GM21576 (cell line): ENCODE results near the gene ANKFY1.

Experiments
- ATAC-seq: cut with Tn5 transposase; IDR thresholded peaks from one replicate; pipeline ENCODE4 v1.9.1; 2021; ENCODE audit warnings: mild to moderate bottlenecking, moderate library complexity; ENCODE audit not compliant: unreplicated experiment

The ANKFY1 gene

GRCh38 chr17:4130715-4131114, 133.1 kb downstream of the ANKFY1 start:
- no peak for ATAC-seq

- ATAC-seq: no peak
These were observed 136.2 kb downstream of the ANKFY1 start for GRCh38 chr17:4127555-4127954.

DNA sequence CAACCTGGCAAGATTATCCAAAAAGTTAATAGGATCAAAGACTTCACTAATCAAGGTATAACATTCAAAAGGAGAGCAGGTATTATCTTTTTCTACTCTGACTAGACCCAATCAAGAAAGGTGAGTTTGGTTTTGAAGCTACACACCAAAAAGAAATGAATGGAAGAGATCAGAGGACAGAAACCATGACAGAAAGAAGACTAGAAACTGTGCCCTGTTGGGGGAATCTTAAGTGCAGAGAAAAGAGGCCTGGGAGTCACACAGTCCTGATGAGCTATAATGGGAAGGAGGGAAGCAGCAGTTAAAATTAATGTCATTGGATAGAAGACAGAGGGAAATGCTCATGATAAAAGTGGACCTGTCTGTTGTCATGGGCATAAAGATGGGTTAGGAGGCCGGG, 138.2 kb downstream of the ANKFY1 start:
- ATAC-seq: no peak

- ATAC-seq: no peak
These were observed 138.8 kb downstream of the ANKFY1 start for GRCh38 chr17:4124999-4125398.

DNA sequence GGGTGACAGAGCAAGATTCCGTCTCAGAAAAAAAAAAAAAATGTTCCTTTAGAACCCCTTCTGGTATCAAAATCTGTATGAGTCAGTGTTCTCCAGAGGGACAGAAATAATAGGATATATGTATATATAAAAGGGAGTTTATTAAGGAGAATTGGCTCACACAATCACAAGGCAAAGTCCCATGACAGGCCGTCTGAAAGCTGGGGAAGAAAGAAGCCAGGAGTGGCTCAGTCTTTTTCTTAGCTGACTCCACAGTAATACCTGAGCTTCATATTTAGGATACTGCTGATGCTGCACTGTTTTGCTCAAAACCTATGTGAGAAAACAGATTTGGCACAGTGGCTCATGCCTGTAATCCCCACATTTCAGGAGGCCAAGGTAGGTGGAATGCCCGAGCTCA, 143.4 kb downstream of the ANKFY1 start:
- ATAC-seq: no peak

DNA sequence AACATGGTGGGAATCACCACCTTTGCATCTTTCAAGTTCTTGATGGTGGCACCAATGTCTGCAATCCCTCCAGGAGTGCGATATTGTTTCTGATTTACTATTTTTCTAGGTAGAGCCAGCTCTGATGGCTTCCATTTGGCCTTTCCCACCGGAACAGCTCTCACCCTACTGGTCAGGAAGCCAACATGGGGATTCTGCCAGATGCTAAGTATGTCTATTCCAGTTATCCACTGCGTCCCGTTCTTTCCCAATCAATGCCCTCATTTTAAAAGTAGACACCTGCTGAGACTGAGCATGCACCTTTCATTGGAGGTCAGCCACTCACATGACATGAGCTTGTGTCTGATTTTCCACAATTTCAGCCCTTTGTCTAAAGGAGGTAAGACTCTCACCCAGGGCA, 144.5 kb downstream of the ANKFY1 start:
- ATAC-seq: no peak

DNA sequence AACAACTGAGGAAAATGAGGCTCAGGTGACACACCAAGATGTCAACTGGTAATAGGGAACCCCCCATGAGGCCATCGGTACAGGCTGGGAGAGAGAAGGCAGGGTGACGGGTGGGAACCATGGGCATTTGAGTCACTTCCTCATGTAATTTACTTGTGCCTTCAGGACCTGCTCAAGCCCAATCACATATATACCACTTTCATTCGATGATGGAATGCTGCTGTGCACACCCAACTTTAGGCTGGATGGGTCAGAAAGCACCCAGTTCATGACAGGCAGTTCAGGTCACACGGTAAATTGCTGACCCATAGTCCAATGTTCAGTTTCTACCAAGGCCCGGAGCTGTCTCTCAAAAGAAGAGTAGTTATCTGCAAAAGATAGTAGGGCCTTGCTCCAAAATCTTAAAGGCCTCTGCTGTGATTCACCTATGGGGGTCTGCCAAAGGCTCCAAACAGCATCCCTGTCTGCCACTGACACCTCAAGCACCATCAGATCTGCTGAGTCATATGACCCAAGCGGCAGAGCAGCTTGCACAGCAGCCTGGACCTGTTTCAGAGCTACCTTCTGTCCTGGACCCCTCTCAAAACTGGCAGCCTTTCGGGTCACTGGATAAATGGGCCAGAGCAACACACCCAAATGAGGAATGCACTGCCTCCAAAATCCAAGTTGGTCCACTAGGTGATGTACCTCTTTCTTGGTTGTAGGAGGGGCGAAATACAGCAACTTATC, 145.6 kb downstream of the ANKFY1 start:
- no peak for ATAC-seq

GRCh38 chr17:4116516-4116915, 147.3 kb downstream of the ANKFY1 start:
- no peak for ATAC-seq
